Forelimb muscle (tissue), 1 donor: Measurements from ENCODE around the gene MTRF1L. TPM values are rescaled to one million over a fixed set of nuclear protein-coding genes. Genes with fewer than 3 reads are reported as not detected.
"Not testable (repeated sequence)": the region's sequence is repeated elsewhere in the genome, so short reads cannot be mapped to it uniquely, and the experiment has no call there.

Experiments used
- DNase-seq: peaks from one replicate; pipeline ENCODE4 v3.0.0-alpha.2; 2013; ENCODE audit warnings: low read depth
- polyA plus RNA-seq: library from polyadenylated mRNA; unstranded; fragments of 120-200 nt; gene quantifications from one replicate; pipeline ENCODE4 v1.2.1, GENCODE V29; 2013; ENCODE audit not compliant: insufficient read length

The MTRF1L gene
- polyA plus RNA-seq, 1 donor = 18.9 TPM

- no peak for DNase-seq
Measured at GRCh38 chr6:153003366-153003690, 819 bp upstream of the MTRF1L start.

- DNase-seq = no peak
Measured at GRCh38 chr6:153001767-153002612, 519 bp downstream of the MTRF1L start.

- DNase-seq = not testable (repeated sequence)
Measured at GRCh38 chr6:153000790-153001189, 1.7 kb downstream of the MTRF1L start.

- DNase-seq = no peak
Measured at GRCh38 chr6:153000243-153000642, 2.3 kb downstream of the MTRF1L start.

- DNase-seq = not testable (repeated sequence)
Measured at GRCh38 chr6:152999538-152999937, 3.0 kb downstream of the MTRF1L start.

- DNase-seq = no peak
Measured at GRCh38 chr6:152993847-152994246, 8.7 kb downstream of the MTRF1L start.

GRCh38 chr6:152993431-152993830, 9.1 kb downstream of the MTRF1L start:
- no peak for DNase-seq

- DNase-seq = no peak
Measured at GRCh38 chr6:152986978-152987377, 15.5 kb downstream of the MTRF1L start.

GRCh38 chr6:152985300-152985699, 17.2 kb downstream of the MTRF1L start:
- DNase-seq = not testable (repeated sequence)

- DNase-seq = no peak
Measured at GRCh38 chr6:152984513-152984872, 18.0 kb downstream of the MTRF1L start.

GRCh38 chr6:152983637-152984512, 18.6 kb downstream of the MTRF1L start:
- peak; percentile 90 for DNase-seq

- DNase-seq = peak; percentile 90
Measured at GRCh38 chr6:152982904-152983636, 19.4 kb downstream of the MTRF1L start, which contains the start of gene FBXO5. Gene FBXO5 (minus strand): TSS chr6:152983041. CDS start chr6:152982959, 82 bp downstream.

- DNase-seq = no peak
Measured at GRCh38 chr6:152981989-152982903, 20.3 kb downstream of the MTRF1L start.

- no peak for DNase-seq
Measured at GRCh38 chr6:152981219-152981618, 21.3 kb downstream of the MTRF1L start.

- no peak for DNase-seq
Measured at GRCh38 chr6:152980656-152981055, 21.9 kb downstream of the MTRF1L start.

- DNase-seq = no peak
Measured at GRCh38 chr6:152979116-152979515, 23.4 kb downstream of the MTRF1L start.

GRCh38 chr6:152978058-152978457, 24.5 kb downstream of the MTRF1L start:
- DNase-seq = no peak

GRCh38 chr6:152977556-152977955, 25.0 kb downstream of the MTRF1L start:
- DNase-seq = no peak

- DNase-seq = no peak
Measured at GRCh38 chr6:152976749-152977148, 25.8 kb downstream of the MTRF1L start.

- no peak for DNase-seq
Measured at GRCh38 chr6:152975204-152975915, 27.1 kb downstream of the MTRF1L start.
